Testis (tissue), 3 donors: ENCODE measurements around the gene FGR. TPM values are rescaled to one million over a fixed set of nuclear protein-coding genes. Genes with fewer than 3 reads are reported as not detected.

Source experiments
- DNase-seq: peaks from one replicate; pipeline ENCODE4 v3.0.0-alpha.2; 2019
- H3K27ac ChIP-seq, 2 donors: fragments of 200-600 bp; sonication (generic); one replicate each; pipeline ENCODE4 v1.5.1; 2019
- H3K27me3 ChIP-seq: fragments of 200-600 bp; sonication (generic); one replicate; pipeline ENCODE4 v1.5.1; 2019
- H3K36me3 ChIP-seq: fragments of 200-600 bp; sonication (generic); one replicate; pipeline ENCODE4 v1.5.1; 2017; ENCODE audit warnings: low read depth; ENCODE audit errors: missing control alignments
- H3K4me1 ChIP-seq: fragments of 200-600 bp; sonication (generic); one replicate; pipeline ENCODE4 v1.5.1; 2019
- H3K4me3 ChIP-seq, 2 donors: fragments of 200-600 bp; sonication (generic); one replicate each; pipeline ENCODE4 v1.5.1; 2017 to 2019
- H3K9me3 ChIP-seq: fragments of 200-600 bp; sonication (generic); one replicate; pipeline ENCODE4 v1.5.1; 2017
- CTCF ChIP-seq, 3 experiments: fragments of 450-650 bp in 2 of 3; fragments of 200-600 bp in 1 of 3; sonication (generic) in 1 of 3; IDR thresholded peaks; one replicate each; pipeline ENCODE4 v1.5.1; 2016 to 2019; ENCODE audit warnings: antibody characterized with exemption in 3 of 3, mild to moderate bottlenecking in 2 of 3, moderate library complexity in 1 of 3
- POLR2A ChIP-seq: fragments of 450-650 bp; IDR thresholded peaks from one replicate; pipeline ENCODE4 v1.6.1; 2017; ENCODE audit warnings: antibody characterized with exemption, mild to moderate bottlenecking, moderate library complexity
- WGBS, 2 donors: methylation state at CpG; one replicate each; pipeline ENCODE4 v1.1.5; 2018; 5-methylcytosine and 5-hydroxymethylcytosine counted together
- intact Hi-C: fragments of 100-400 bp; cut with DNase I; formaldehyde crosslinking; loops from one replicate; pipeline ENCODE4 v1.15.1; 2023; ENCODE audit warnings: low total_unique reads
- polyA plus RNA-seq: library from polyadenylated mRNA; stranded (reverse); fragments of 350-450 nt; fragmentation: Illumina TruSeq; extraction: RNeasy Lipid Tissue Mini Kit (QIAGEN cat#74804); gene quantifications from one replicate; pipeline ENCODE4 v1.2.3, GENCODE V29; 2014; ENCODE audit warnings: low read depth, low replicate concordance; ENCODE audit not compliant: insufficient read depth
- total RNA-seq, 2 donors: library from RNA; depleted of rRNA; stranded (reverse); fragments of >200 nt; gene quantifications; one replicate each; pipeline ENCODE4 v1.2.3, GENCODE V29; 2016

The FGR gene
- total and polyA plus RNA-seq, 3 donors from 2014 or later, result 5.2 to 10.2 (median 10.0) TPM

GRCh38 chr1:27601321-27601770, 33.6 kb downstream of the FGR start:
- Histone ChIP-seq H3K27me3 (no peaks in the 10 kb centered on the region), H3K27ac (peak overlapping the region; percentile 91 to 94), H3K4me3 (peak overlapping the region; percentile 85 to 86), H3K36me3 (no peaks in the 10 kb centered on the region), H3K4me1 (peaks cover 55% of the 10 kb centered on the region), H3K9me3 (no peaks in the 10 kb centered on the region)
- intact Hi-C loops, result loop anchor here (5.0 to 10.0 kb wide), 2 partner anchors 44 to 207 kb away; partner anchors contain the start of gene GPR3
- DNase-seq, result no peak
- TF ChIP-seq POLR2A, result no peak
- no peak for TF ChIP-seq CTCF (IDR thresholded peaks at IDR 0.05)

GRCh38 chr1:27600498-27601175, 34.3 kb downstream of the FGR start:
- H3K36me3 ChIP-seq, result no peaks in the 10 kb centered on the region
- H3K27ac ChIP-seq, result peak overlapping the region; percentile 91 to 94
- intact Hi-C loops, result loop anchor here (5.0 to 10.0 kb wide), 2 partner anchors 43 to 206 kb away; partner anchors contain the start of gene GPR3
- no peak for DNase-seq
- H3K9me3 ChIP-seq, result no peaks in the 10 kb centered on the region
- TF ChIP-seq CTCF (IDR thresholded peaks at IDR 0.05) (no peak), POLR2A (no peak)
- 34 to 42% methylated on average over 3 of the region's 3 CpGs for WGBS, 2 donors
- H3K4me3 ChIP-seq, result no peak overlapping the region
- peaks cover 63% of the 10 kb centered on the region for H3K4me1 ChIP-seq
- no peaks in the 10 kb centered on the region for H3K27me3 ChIP-seq

GRCh38 chr1:27599605-27600497, 35.1 kb downstream of the FGR start:
- Histone ChIP-seq H3K4me1 (peaks cover 68% of the 10 kb centered on the region), H3K27ac (peak overlapping the region; percentile 91 to 94), H3K9me3 (no peaks in the 10 kb centered on the region), H3K27me3 (no peaks in the 10 kb centered on the region), H3K36me3 (no peaks in the 10 kb centered on the region), H3K4me3 (no peak overlapping the region)
- 18 to 20% methylated on average over 8 to 9 of the region's 9 CpGs for WGBS, 2 donors
- peak; percentile 86 for DNase-seq
- intact Hi-C loops, result loop anchor here (5.0 to 10.0 kb wide), 2 partner anchors 43 to 205 kb away; partner anchors contain the start of gene GPR3
- TF ChIP-seq CTCF (IDR thresholded peaks at IDR 0.05) (no peak), POLR2A (no peak)

- Histone ChIP-seq H3K9me3 (no peaks in the 10 kb centered on the region), H3K4me3 (no peak overlapping the region), H3K4me1 (peaks cover 76% of the 10 kb centered on the region), H3K27me3 (no peaks in the 10 kb centered on the region), H3K27ac (peak overlapping the region; percentile 77 to 94), H3K36me3 (no peaks in the 10 kb centered on the region)
- WGBS, 2 donors, result 18 to 29% methylated on average over 6 of the region's 6 CpGs
- DNase-seq, result peak; percentile 77
- intact Hi-C loops, result no loop called here
- TF ChIP-seq POLR2A (no peak), CTCF (IDR thresholded peaks at IDR 0.05) (no peak)
These were observed 36.0 kb downstream of the FGR start for GRCh38 chr1:27598902-27599528.
